K562 (cell line): Measurements from ENCODE around the gene SND1. TPM values are rescaled to one million over a fixed set of nuclear protein-coding genes. Genes with fewer than 3 reads are reported as not detected.
A peak's percentile ranks its signal among the peaks of the same experiment; 100 is the strongest.

ENCODE experiments used
- ATAC-seq: fragments of 200-7000 bp; cut with Tn5 transposase; 3 replicates; pipeline ENCODE4 v1.9.1; 2020; ENCODE audit warnings: moderate library complexity
- BruUV-seq: library from RNA; stranded (reverse); fragments of 400-500 nt; replicated peaks from 2 replicates; lab custom pipeline; 2021; lab: Mats Ljungman, UMichigan
- CTCF ChIA-PET: fragments of 300-600 bp; formaldehyde crosslinking; extraction: SDS; loops from one replicate; lab custom pipeline; 2021; ENCODE audit warnings: low intra/inter-chr PET ratio; lab: Yijun Ruan, JAX
- POLR2A ChIA-PET: fragments of 300-600, 350-650 bp; sonication (Branson Sonifier 250); formaldehyde crosslinking; extraction: SDS; loops from one replicate; lab custom pipeline; 2021; ENCODE audit warnings: antibody characterized with exemption, inconsistent platforms; lab: Yijun Ruan, JAX
- DNase-seq, 4 experiments: peaks; one replicate each; pipeline versions ENCODE4 v3.0.0 to v3.0.0-alpha.2; 2011 to 2018; ENCODE audit warnings: low spot score in 3 of 4, mixed read lengths in 3 of 4; ENCODE audit errors: extremely low read depth in 1 of 4
- FAIRE-seq: peaks from 2 replicates; lab custom pipeline; 2011; peaks lifted over from hg19 to GRCh38; lab: Jason Lieb, UNC
- H2AFZ ChIP-seq: 2 replicates; pipeline ENCODE4 v1.6.0; 2011; ENCODE audit warnings: low read depth, low read length, control low read depth, inconsistent platforms
- H3K27ac ChIP-seq: fragments of 200-600 bp; 3 replicates; pipeline ENCODE4 v1.8.0; 2011; ENCODE audit warnings: low read depth, mild to moderate bottlenecking, control low read depth, inconsistent platforms, low read length, moderate library complexity, mixed read lengths; ENCODE audit errors: extremely low read depth
- H3K27me3 ChIP-seq, 2 experiments: fragments of 300-600 bp in 1 of 2; 2 replicates in 1 of 2; 3 replicates in 1 of 2; pipeline versions ENCODE4 v1.6.0 to v1.8.0; 2011; ENCODE audit warnings: inconsistent platforms in 2 of 2, low read length in 2 of 2, mild to moderate bottlenecking in 1 of 2, mixed read lengths in 1 of 2, moderate library complexity in 1 of 2; ENCODE audit not compliant: control insufficient read depth in 2 of 2, insufficient read depth in 2 of 2
- H3K36me3 ChIP-seq: fragments of 300-600 bp; 3 replicates; pipeline ENCODE4 v1.8.0; 2011; ENCODE audit warnings: mild to moderate bottlenecking, low read length, inconsistent platforms; ENCODE audit not compliant: control insufficient read depth, insufficient read depth
- H3K4me1 ChIP-seq, 2 experiments: fragments of 200-600 bp in 1 of 2; replicated peaks in 1 of 2; 2 replicates in 1 of 2; 3 replicates in 1 of 2; pipeline versions ENCODE4 v1.5.1 to v1.8.0; 2011; ENCODE audit warnings: inconsistent platforms in 2 of 2, low read length in 2 of 2, mild to moderate bottlenecking in 1 of 2, mixed read lengths in 1 of 2, moderate library complexity in 1 of 2; ENCODE audit not compliant: control insufficient read depth in 2 of 2, insufficient read depth in 2 of 2
- H3K4me2 ChIP-seq: 2 replicates; pipeline ENCODE4 v1.6.1; 2011; ENCODE audit warnings: low read length, control low read depth, inconsistent platforms, mixed read lengths; ENCODE audit not compliant: insufficient read depth
- H3K4me3 ChIP-seq: fragments of 200-600 bp; sonication (generic), shearing (Covaris generic); 2 replicates; pipeline ENCODE4 v1.5.1; 2016; ENCODE audit warnings: control low read depth, inconsistent platforms
- H3K79me2 ChIP-seq: fragments of 200-600 bp; 3 replicates; pipeline ENCODE4 v1.8.0; 2011; ENCODE audit warnings: low read length, inconsistent platforms; ENCODE audit not compliant: control insufficient read depth, insufficient read depth
- H3K9ac ChIP-seq, 2 experiments: 2 replicates each; pipeline versions ENCODE4 v1.6.0 to v1.6.1; 2011; ENCODE audit warnings: low read depth in 2 of 2, low read length in 2 of 2, control low read depth in 1 of 2, inconsistent platforms in 1 of 2, mild to moderate bottlenecking in 1 of 2, mixed read lengths in 1 of 2; ENCODE audit not compliant: insufficient read depth in 1 of 2
- H3K9me1 ChIP-seq: one replicate; pipeline ENCODE4 v1.6.0; 2011; ENCODE audit warnings: inconsistent platforms, mild to moderate bottlenecking, low read length, moderate library complexity; ENCODE audit not compliant: control insufficient read depth, insufficient read depth
- H3K9me3 ChIP-seq: replicated peaks from 2 replicates; pipeline ENCODE4 v1.5.1; 2011; ENCODE audit warnings: low read depth, low read length, inconsistent platforms; ENCODE audit not compliant: control insufficient read depth, insufficient read depth
- H4K20me1 ChIP-seq: replicated peaks from 2 replicates; pipeline ENCODE4 v1.6.1; 2011; ENCODE audit warnings: low read length, inconsistent platforms, mixed read lengths; ENCODE audit not compliant: control insufficient read depth, insufficient read depth
- BCL6 ChIP-seq: fragments of 250-450 bp; sonication (Bioruptor Pico); IDR thresholded peaks from 2 replicates; pipeline ENCODE4 v1.4.0; 2020
- C11orf30 ChIP-seq: fragments of 450-650 bp; IDR thresholded peaks from 2 replicates; pipeline ENCODE4 v1.6.1; 2016; ENCODE audit warnings: low read depth, mild to moderate bottlenecking
- EP400 ChIP-seq: fragments of 450-650 bp; IDR thresholded peaks from 2 replicates; pipeline ENCODE4 v1.6.1; 2017; ENCODE audit warnings: antibody characterized with exemption, mild to moderate bottlenecking, moderate library complexity
- ERF ChIP-seq: fragments of 450-650 bp; formaldehyde crosslinking; IDR thresholded peaks from 2 replicates; pipeline ENCODE4 v1.4.0; 2020; ENCODE audit warnings: mild to moderate bottlenecking, mixed read lengths
- FIP1L1 ChIP-seq: fragments of 200-400 bp; formaldehyde crosslinking; IDR thresholded peaks from 2 replicates; pipeline ENCODE4 v1.6.1; 2018; ENCODE audit warnings: mild to moderate bottlenecking, low read depth, low read length; ENCODE audit not compliant: poor library complexity, severe bottlenecking
- NCOA2 ChIP-seq, 2 experiments: fragments of 450-650 bp; IDR thresholded peaks; 2 replicates each; pipeline ENCODE4 v1.6.1; 2018; ENCODE audit warnings: mild to moderate bottlenecking in 2 of 2, moderate library complexity in 1 of 2; ENCODE audit not compliant: partially characterized antibody in 2 of 2
- PBX2 ChIP-seq, 2 experiments: IDR thresholded peaks in 1 of 2; conservative IDR thresholded peaks in 1 of 2; 2 replicates each; pipeline ENCODE4 v1.6.1; 2016; ENCODE audit warnings: low read depth in 2 of 2, mild to moderate bottlenecking in 1 of 2, missing compliant biosample characterization in 1 of 2, missing genetic modification characterization in 1 of 2, moderate library complexity in 1 of 2
- RBBP5 ChIP-seq: fragments of 200-600 bp; sonication (generic); IDR thresholded peaks from 2 replicates; pipeline ENCODE4 v1.6.1; 2012; ENCODE audit warnings: borderline replicate concordance, mild to moderate bottlenecking, low read length, control low read depth, inconsistent platforms; ENCODE audit not compliant: insufficient read depth, poor library complexity, severe bottlenecking
- ZC3H4 ChIP-seq: sonication (generic); formaldehyde crosslinking; IDR thresholded peaks from 2 replicates; pipeline ENCODE4 v1.9.0; 2021; ENCODE audit warnings: missing genetic modification reagents, borderline replicate concordance
- ZC3H8 ChIP-seq: fragments of 450-650 bp; IDR thresholded peaks from 2 replicates; pipeline ENCODE4 v1.6.1; 2017
- ZNF121 ChIP-seq: sonication (generic); formaldehyde crosslinking; conservative IDR thresholded peaks from 2 replicates; pipeline ENCODE4 v1.8.0; 2022; ENCODE audit warnings: missing genetic modification reagents
- ZNF224 ChIP-seq: sonication (generic); formaldehyde crosslinking; IDR thresholded peaks from 2 replicates; pipeline ENCODE4 v1.8.0; 2022; ENCODE audit warnings: mild to moderate bottlenecking, missing genetic modification reagents
- ZNF232 ChIP-seq: sonication (generic); formaldehyde crosslinking; IDR thresholded peaks from 2 replicates; pipeline ENCODE4 v1.8.0; 2022; ENCODE audit warnings: mild to moderate bottlenecking, missing genetic modification reagents
- ZNF316 ChIP-seq: fragments of 450-650 bp; IDR thresholded peaks from 2 replicates; pipeline ENCODE4 v1.6.1; 2016
- WGBS: fragments of 100-300 bp; shearing (Covaris generic); methylation state at CpG from one replicate; pipeline ENCODE4 v1.1.6; 2016; ENCODE audit warnings: low coverage, mixed read lengths; ENCODE audit not compliant: insufficient coverage; ENCODE audit errors: missing lambda C conversion rate; 5-methylcytosine and 5-hydroxymethylcytosine counted together
- in situ Hi-C: fragments of 300-500 bp; cut with MboI; formaldehyde crosslinking; loops from 4 replicates; pipeline ENCODE4 v1.15.0; 2018; ENCODE audit warnings: inconsistent platforms, mixed read lengths
- intact Hi-C: fragments of 100-400 bp; cut with micrococcal nuclease; formaldehyde crosslinking; loops from 2 replicates; pipeline ENCODE4 v1.14.2; 2022
- polyA plus RNA-seq, 8 experiments: library from polyadenylated mRNA; depleted of rRNA in 4 of 8; stranded (reverse) in 5 of 8; unstranded in 3 of 8; fragments of >200 nt; fragmentation: Nextera tagmentation in 2 of 8; fragmentation: Illumina TruSeq in 1 of 8; extraction: Ambion mirVana in 2 of 8; extraction: Trizol in 1 of 8; gene quantifications; 2 replicates each; pipeline versions ENCODE4 v1.2.1 to v1.2.3, GENCODE V29; 2011 to 2014; ENCODE audit warnings: inconsistent platforms in 1 of 8, missing spikeins in 1 of 8
- total RNA-seq, 7 experiments: library from RNA; depleted of rRNA in 6 of 7; stranded (reverse); fragments of >200 nt in 6 of 7; fragmentation: Illumina TruSeq in 2 of 7; extraction: Trizol in 2 of 7; gene quantifications; 2 replicates each; pipeline versions ENCODE4 v1.2.1 to v1.2.3, GENCODE V29; 2011 to 2021; ENCODE audit warnings: low replicate concordance in 1 of 7

SND1 gene
- total and polyA plus RNA-seq, 9 of the 15 experiments (the other 6 are each of a cell fraction or from before 2014, with no cell fraction given) = 46.5 to 307 (median 191) TPM

DNA sequence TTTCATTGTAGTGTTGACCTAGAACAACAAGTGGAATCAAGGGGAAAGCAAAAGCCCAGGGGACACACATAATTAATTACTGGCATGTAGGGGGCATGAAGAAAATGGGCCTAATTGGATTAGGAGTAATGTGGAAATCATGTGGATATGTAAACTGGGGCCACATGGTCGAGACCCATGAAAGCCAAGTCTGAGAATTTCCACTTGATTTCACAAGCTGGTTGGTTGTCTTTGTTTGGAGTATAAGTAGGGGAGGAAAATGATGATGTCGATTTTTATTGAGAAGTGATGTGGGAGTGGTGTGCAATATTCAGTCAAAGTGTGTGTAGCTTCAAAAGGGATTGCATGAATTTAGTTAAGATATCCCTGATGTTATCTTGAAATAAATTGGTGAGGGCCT, 247.4 kb downstream of the SND1 start:
- no peak for ATAC-seq
- Histone ChIP-seq H3K4me1 (peaks cover 27 to 53% of the 10 kb centered on the region in 2 experiments), H3K9me1 (peaks cover 22% of the 10 kb centered on the region), H4K20me1 (peaks cover 36% of the 10 kb centered on the region), H3K27ac (no peak overlapping the region), H2AFZ (no peak overlapping the region), H3K9me3 (no peaks in the 10 kb centered on the region), H3K36me3 (peaks cover 59% of the 10 kb centered on the region), H3K27me3 (no peaks in the 10 kb centered on the region), H3K4me2 (no peak overlapping the region), H3K9ac (no peak overlapping the region), H3K4me3 (no peak overlapping the region), H3K79me2 (peaks cover 81% of the 10 kb centered on the region)
- in situ Hi-C loops (no loop called here), intact Hi-C loops (no loop called here)
- TF ChIP-seq ERF (CRISPR knock-in tag) = no peak
- no peak for TF ChIP-seq ZC3H4 (CRISPR knock-in tag)
- peak; percentile 24; the same call in 1 of the 2 replicates for TF ChIP-seq ZNF316
- TF ChIP-seq EP400 = 0 out of 2 replicates have a peak, but pooled peaks have one; percentile 13
- no peak for TF ChIP-seq ZNF121 (CRISPR knock-in tag)
- TF ChIP-seq C11orf30 = 0 out of 2 replicates have a peak, but pooled peaks have one; percentile 19
- TF ChIP-seq ZNF224 = no peak
- POLR2A ChIA-PET = interaction anchor here (0.7 to 1.5 kb wide), 3 partner anchors 8 to 14 kb away, joined by 3 read pairs; no protein-coding TSS in a partner anchor
- DNase-seq = no peak
- WGBS = 86% methylated on average over 2 of the region's 2 CpGs
- BruUV-seq = no TSS peak
- FAIRE-seq = no peak
- CTCF ChIA-PET = no interaction called here

DNA sequence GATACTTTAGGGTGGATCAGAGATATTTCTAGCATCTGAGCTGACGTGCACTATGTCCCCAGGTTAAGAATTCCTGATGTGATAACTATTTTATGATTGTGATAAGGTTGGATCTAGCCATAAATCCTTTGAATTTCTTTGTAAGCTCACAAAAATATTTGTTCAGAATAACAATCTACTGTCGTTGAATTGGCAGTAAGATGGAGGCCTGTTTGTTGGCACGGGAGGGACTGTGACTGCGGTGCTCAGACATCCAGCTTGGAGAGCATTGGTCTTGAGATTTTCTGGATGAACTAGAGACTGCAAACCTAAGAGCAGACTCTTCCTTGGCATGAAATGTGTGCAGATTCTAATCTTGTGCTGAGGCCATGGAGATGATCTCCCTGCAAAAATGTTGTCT, 248.1 kb downstream of the SND1 start:
- Histone ChIP-seq H3K9me1 (peaks cover 22% of the 10 kb centered on the region), H4K20me1 (peaks cover 35% of the 10 kb centered on the region), H3K4me3 (no peak overlapping the region), H3K27me3 (no peaks in the 10 kb centered on the region), H3K9me3 (no peaks in the 10 kb centered on the region), H3K4me2 (no peak overlapping the region), H3K27ac (no peak overlapping the region), H3K4me1 (peaks cover 20 to 45% of the 10 kb centered on the region in 2 experiments), H3K9ac (no peak overlapping the region), H3K36me3 (peaks cover 65% of the 10 kb centered on the region), H2AFZ (no peak overlapping the region), H3K79me2 (peaks cover 73% of the 10 kb centered on the region)
- no peak for DNase-seq
- in situ Hi-C loops (no loop called here), intact Hi-C loops (no loop called here)
- ATAC-seq = no peak
- WGBS = 68% methylated on average over 4 of the region's 4 CpGs
- FAIRE-seq = no peak
- CTCF ChIA-PET = no interaction called here
- no TSS peak for BruUV-seq
- POLR2A ChIA-PET = interaction anchor here (0.5 to 1.5 kb wide), 7 partner anchors 9 to 46 kb away, joined by 3 to 4 read pairs (median 3); no protein-coding TSS in a partner anchor
- TF ChIP-seq NCOA2 (IDR thresholded peaks at IDR 0.05; ENCODE audit: partially characterized antibody in 2 of 2) = no peak
- no peak for TF ChIP-seq ZC3H8
- no peak for TF ChIP-seq FIP1L1
- TF ChIP-seq BCL6 (CRISPR knock-in tag) = no peak
- TF ChIP-seq RBBP5 = no peak
- no peak for TF ChIP-seq ZNF232 (CRISPR knock-in tag)
- TF ChIP-seq ZNF316 = no peak
- no peak for TF ChIP-seq PBX2 (CRISPR knock-in tag; IDR thresholded peaks at IDR 0.05; ENCODE audit: low read depth)
- no peak for TF ChIP-seq PBX2 (tag; conservative IDR thresholded peaks at IDR 0.05; ENCODE audit: low read depth)
